Mononuclear cell (primary cell): ENCODE measurements around the gene CDKL4. TPM values are rescaled to one million over a fixed set of nuclear protein-coding genes. Genes with fewer than 3 reads are reported as not detected.
"Not testable (repeated sequence)": the region's sequence is repeated elsewhere in the genome, so short reads cannot be mapped to it uniquely, and the experiment has no call there.

ENCODE experiments used
- H3K27me3 ChIP-seq: 2 replicates; pipeline ENCODE4 v1.6.0; 2011; ENCODE audit warnings: low read length, control low read depth; ENCODE audit not compliant: insufficient read depth
- H3K4me1 ChIP-seq: 2 replicates; pipeline ENCODE4 v1.5.1; 2011; ENCODE audit warnings: mild to moderate bottlenecking, low read length, control low read depth; ENCODE audit not compliant: insufficient read depth
- H3K4me3 ChIP-seq: 2 replicates; pipeline ENCODE4 v1.5.1; 2011; ENCODE audit warnings: mild to moderate bottlenecking, low read length, moderate library complexity
- H3K9me3 ChIP-seq: 2 replicates; pipeline ENCODE4 v1.5.1; 2011; ENCODE audit warnings: low read depth, mild to moderate bottlenecking, control low read depth, low read length
- total RNA-seq: library from RNA; depleted of rRNA; stranded (reverse); fragments of >200 nt; gene quantifications from one replicate; pipeline ENCODE4 v1.2.3, GENCODE V29; 2012

The CDKL4 gene
- total RNA-seq, 1 donor = not detected

GRCh38 chr2:39150102-39150562 lies 93.6 kb downstream of the CDKL4 start:
- Histone ChIP-seq H3K4me1 (no peaks in the 10 kb centered on the region), H3K4me3 (no peak overlapping the region), H3K27me3 (no peaks in the 10 kb centered on the region), H3K9me3 (no peaks in the 10 kb centered on the region)

- peaks cover 18% of the 10 kb centered on the region for H3K4me1 ChIP-seq
- no peaks in the 10 kb centered on the region for H3K9me3 ChIP-seq
- no peaks in the 10 kb centered on the region for H3K27me3 ChIP-seq
- H3K4me3 ChIP-seq = no peak overlapping the region
These were observed 97.1 kb downstream of the CDKL4 start for GRCh38 chr2:39146630-39147029.

- Histone ChIP-seq H3K9me3 (no peaks in the 10 kb centered on the region), H3K27me3 (no peaks in the 10 kb centered on the region), H3K4me1 (peaks cover 24% of the 10 kb centered on the region), H3K4me3 (no peak overlapping the region)
These were observed 97.8 kb downstream of the CDKL4 start for GRCh38 chr2:39145906-39146421.

- no peak overlapping the region for H3K4me3 ChIP-seq
- no peaks in the 10 kb centered on the region for H3K27me3 ChIP-seq
- no peaks in the 10 kb centered on the region for H3K9me3 ChIP-seq
- peaks cover 37% of the 10 kb centered on the region for H3K4me1 ChIP-seq
These were observed 99.4 kb downstream of the CDKL4 start for GRCh38 chr2:39144416-39144815.

- H3K27me3 ChIP-seq = no peaks in the 10 kb centered on the region
- no peaks in the 10 kb centered on the region for H3K9me3 ChIP-seq
- no peak overlapping the region for H3K4me3 ChIP-seq
- peaks cover 37% of the 10 kb centered on the region for H3K4me1 ChIP-seq
These were observed 100.7 kb downstream of the CDKL4 start for GRCh38 chr2:39142904-39143605.

- Histone ChIP-seq H3K4me1 (peaks cover 44% of the 10 kb centered on the region), H3K4me3 (no peak overlapping the region)
These were observed 102.2 kb downstream of the CDKL4 start for GRCh38 chr2:39141334-39142271.

GRCh38 chr2:39140948-39141333 lies 102.8 kb downstream of the CDKL4 start:
- not testable (repeated sequence) for H3K27me3 ChIP-seq, H3K4me3 ChIP-seq, H3K9me3 ChIP-seq
- H3K4me1 ChIP-seq = peaks cover 50% of the 10 kb centered on the region

More at GRCh38 chr2:39141334-39142271, 102.2 kb downstream of the CDKL4 start:
- no peaks in the 10 kb centered on the region for H3K27me3 ChIP-seq
- no peaks in the 10 kb centered on the region for H3K9me3 ChIP-seq

- H3K9me3 ChIP-seq = no peaks in the 10 kb centered on the region
- H3K4me3 ChIP-seq = no peak overlapping the region
- no peaks in the 10 kb centered on the region for H3K27me3 ChIP-seq
- peaks cover 56% of the 10 kb centered on the region for H3K4me1 ChIP-seq
These were observed 103.4 kb downstream of the CDKL4 start for GRCh38 chr2:39140322-39140847.

GRCh38 chr2:39139511-39140237 lies 104.1 kb downstream of the CDKL4 start:
- H3K4me3 ChIP-seq = no peak overlapping the region
- no peaks in the 10 kb centered on the region for H3K9me3 ChIP-seq
- no peaks in the 10 kb centered on the region for H3K27me3 ChIP-seq
- peaks cover 56% of the 10 kb centered on the region for H3K4me1 ChIP-seq

- H3K4me3 ChIP-seq = no peak overlapping the region
- H3K27me3 ChIP-seq = no peaks in the 10 kb centered on the region
- no peaks in the 10 kb centered on the region for H3K9me3 ChIP-seq
- peaks cover 56% of the 10 kb centered on the region for H3K4me1 ChIP-seq
These were observed 104.9 kb downstream of the CDKL4 start for GRCh38 chr2:39138837-39139211.

- H3K9me3 ChIP-seq, H3K4me3 ChIP-seq, H3K27me3 ChIP-seq: not testable (repeated sequence)
- peaks cover 54% of the 10 kb centered on the region for H3K4me1 ChIP-seq
These were observed 105.5 kb downstream of the CDKL4 start for GRCh38 chr2:39138187-39138836.

GRCh38 chr2:39136799-39137198 lies 107.0 kb downstream of the CDKL4 start:
- H3K4me3 ChIP-seq = no peak overlapping the region
- no peaks in the 10 kb centered on the region for H3K9me3 ChIP-seq
- H3K4me1 ChIP-seq = peaks cover 40% of the 10 kb centered on the region
- H3K27me3 ChIP-seq = no peaks in the 10 kb centered on the region

- Histone ChIP-seq H3K4me1 (peaks cover 30% of the 10 kb centered on the region), H3K4me3 (no peak overlapping the region), H3K9me3 (no peaks in the 10 kb centered on the region), H3K27me3 (no peaks in the 10 kb centered on the region)
These were observed 108.0 kb downstream of the CDKL4 start for GRCh38 chr2:39135690-39136259.
